ENCODE data around the gene OR6B1. TPM values are rescaled to one million over a fixed set of nuclear protein-coding genes. Genes with fewer than 3 reads are reported as not detected.

OR6B1 gene
- total RNA-seq, 1 donor from 2014 or later: not detected

DNA sequence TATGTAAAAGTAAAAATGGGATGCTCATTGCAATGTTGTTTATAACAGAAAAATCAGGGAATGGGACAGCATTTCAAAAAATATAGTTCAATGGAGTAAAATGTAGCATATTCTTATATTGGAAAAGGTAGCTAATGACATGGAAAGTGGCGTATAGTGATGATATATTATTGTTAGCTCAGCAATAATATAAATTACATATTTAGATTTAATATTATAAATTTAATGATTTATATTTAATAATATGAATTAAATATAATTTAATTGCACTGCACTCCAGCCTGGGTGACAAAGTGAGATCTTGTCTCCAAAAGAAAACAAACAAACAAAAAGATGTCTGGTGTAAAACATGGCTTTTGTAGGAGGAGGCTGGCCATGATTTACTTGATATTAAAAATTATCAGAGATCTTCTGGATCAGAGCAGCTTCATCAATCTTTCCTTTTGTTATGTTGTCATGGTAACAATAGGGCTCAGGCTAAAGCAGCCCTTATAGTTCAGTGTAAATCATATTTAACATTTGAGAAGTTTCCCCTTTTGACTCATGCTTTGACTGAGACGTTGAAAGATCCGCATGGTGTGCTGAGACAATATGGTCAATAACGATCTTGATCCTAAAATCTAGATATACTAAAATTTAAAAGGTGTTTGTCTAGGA is 23.2 kb downstream of the OR6B1 start:
- no peak for DNase-seq
- no peaks in the 10 kb centered on the region for H3K27me3 Mint-ChIP-seq (ENCODE audit: unreplicated experiment)
- no peak overlapping the region for H3K27ac Mint-ChIP-seq (ENCODE audit: unreplicated experiment)
- peaks cover 2% of the 10 kb centered on the region for H3K9me3 Mint-ChIP-seq (ENCODE audit: unreplicated experiment)
- TF ChIP-seq, protein P1, sequence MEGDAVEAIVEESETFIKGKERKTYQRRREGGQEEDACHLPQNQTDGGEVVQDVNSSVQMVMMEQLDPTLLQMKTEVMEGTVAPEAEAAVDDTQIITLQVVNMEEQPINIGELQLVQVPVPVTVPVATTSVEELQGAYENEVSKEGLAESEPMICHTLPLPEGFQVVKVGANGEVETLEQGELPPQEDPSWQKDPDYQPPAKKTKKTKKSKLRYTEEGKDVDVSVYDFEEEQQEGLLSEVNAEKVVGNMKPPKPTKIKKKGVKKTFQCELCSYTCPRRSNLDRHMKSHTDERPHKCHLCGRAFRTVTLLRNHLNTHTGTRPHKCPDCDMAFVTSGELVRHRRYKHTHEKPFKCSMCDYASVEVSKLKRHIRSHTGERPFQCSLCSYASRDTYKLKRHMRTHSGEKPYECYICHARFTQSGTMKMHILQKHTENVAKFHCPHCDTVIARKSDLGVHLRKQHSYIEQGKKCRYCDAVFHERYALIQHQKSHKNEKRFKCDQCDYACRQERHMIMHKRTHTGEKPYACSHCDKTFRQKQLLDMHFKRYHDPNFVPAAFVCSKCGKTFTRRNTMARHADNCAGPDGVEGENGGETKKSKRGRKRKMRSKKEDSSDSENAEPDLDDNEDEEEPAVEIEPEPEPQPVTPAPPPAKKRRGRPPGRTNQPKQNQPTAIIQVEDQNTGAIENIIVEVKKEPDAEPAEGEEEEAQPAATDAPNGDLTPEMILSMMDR (IDR thresholded peaks at IDR 0.05; ENCODE audit: partially characterized antibody, unreplicated experiment): no peak
- no peak overlapping the region for H3K4me3 Mint-ChIP-seq (ENCODE audit: unreplicated experiment)
- H3K36me3 Mint-ChIP-seq (ENCODE audit: unreplicated experiment): no peaks in the 10 kb centered on the region
- H3K4me1 Mint-ChIP-seq (ENCODE audit: low read depth, unreplicated experiment): no peaks in the 10 kb centered on the region

DNA sequence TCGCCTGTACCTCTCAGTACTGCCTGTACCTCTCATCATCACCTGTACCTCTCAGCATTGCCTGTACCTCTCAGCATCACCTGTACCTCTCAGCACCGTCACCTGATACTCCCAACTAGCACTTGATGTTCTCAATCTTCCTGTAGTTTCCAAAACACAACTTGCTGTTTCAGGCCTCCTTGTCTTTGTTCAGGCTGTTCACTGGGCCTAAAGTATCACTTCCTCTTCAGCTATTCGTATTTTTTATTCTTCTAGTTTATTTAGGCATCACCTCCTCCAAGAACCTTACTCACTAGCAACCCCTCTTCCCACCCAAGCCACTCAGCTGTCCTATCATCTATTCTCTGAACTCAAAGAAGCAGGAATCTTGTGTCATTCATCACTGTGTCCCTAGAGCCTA is 24.1 kb downstream of the OR6B1 start:
- DNase-seq: no peak
- Mint-ChIP-seq H3K27ac (ENCODE audit: unreplicated experiment) (no peak overlapping the region), H3K27me3 (ENCODE audit: unreplicated experiment) (no peaks in the 10 kb centered on the region), H3K36me3 (ENCODE audit: unreplicated experiment) (no peaks in the 10 kb centered on the region), H3K4me1 (ENCODE audit: low read depth, unreplicated experiment) (no peaks in the 10 kb centered on the region), H3K9me3 (ENCODE audit: unreplicated experiment) (peaks cover 2% of the 10 kb centered on the region), H3K4me3 (ENCODE audit: unreplicated experiment) (no peak overlapping the region)
- TF ChIP-seq, protein P1 (IDR thresholded peaks at IDR 0.05; ENCODE audit: partially characterized antibody, unreplicated experiment): no peak

DNA sequence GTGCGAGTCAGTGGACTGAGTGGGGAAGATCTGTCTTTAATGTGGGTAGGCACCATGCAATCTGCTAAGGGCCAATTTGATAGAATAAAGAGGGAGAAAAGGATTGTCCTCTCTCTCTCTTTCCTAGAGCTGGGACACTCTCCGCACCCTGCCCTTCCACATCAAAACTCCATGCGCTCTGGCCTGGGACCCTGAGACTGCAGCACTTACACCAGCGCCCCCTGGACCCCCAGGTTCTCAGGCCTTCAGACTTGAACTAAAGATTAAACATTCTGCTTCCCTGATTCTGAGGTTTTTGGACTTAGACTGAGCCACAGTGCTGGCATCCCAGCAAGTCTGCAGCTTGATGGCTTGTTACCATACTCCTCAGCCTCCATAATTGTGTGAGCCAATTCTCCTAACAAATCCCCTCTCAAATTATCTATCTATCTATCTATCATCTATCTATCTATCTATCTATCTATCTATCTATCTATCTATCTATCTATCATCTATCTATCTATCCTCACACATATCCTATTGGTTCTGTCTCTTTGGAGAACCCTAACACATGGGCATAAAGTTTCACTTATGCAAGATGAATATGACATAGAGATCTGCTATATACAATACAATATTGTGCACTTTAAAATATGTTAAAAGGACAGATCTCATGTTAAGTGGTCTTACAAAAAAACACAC is 26.2 kb downstream of the OR6B1 start:
- Mint-ChIP-seq H3K27ac (ENCODE audit: unreplicated experiment) (no peak overlapping the region), H3K4me3 (ENCODE audit: unreplicated experiment) (no peak overlapping the region), H3K36me3 (ENCODE audit: unreplicated experiment) (no peaks in the 10 kb centered on the region), H3K27me3 (ENCODE audit: unreplicated experiment) (no peaks in the 10 kb centered on the region), H3K9me3 (ENCODE audit: unreplicated experiment) (peaks cover 2% of the 10 kb centered on the region), H3K4me1 (ENCODE audit: low read depth, unreplicated experiment) (no peaks in the 10 kb centered on the region)
- no peak for DNase-seq
- TF ChIP-seq, protein P1 (IDR thresholded peaks at IDR 0.05; ENCODE audit: partially characterized antibody, unreplicated experiment): no peak

DNA sequence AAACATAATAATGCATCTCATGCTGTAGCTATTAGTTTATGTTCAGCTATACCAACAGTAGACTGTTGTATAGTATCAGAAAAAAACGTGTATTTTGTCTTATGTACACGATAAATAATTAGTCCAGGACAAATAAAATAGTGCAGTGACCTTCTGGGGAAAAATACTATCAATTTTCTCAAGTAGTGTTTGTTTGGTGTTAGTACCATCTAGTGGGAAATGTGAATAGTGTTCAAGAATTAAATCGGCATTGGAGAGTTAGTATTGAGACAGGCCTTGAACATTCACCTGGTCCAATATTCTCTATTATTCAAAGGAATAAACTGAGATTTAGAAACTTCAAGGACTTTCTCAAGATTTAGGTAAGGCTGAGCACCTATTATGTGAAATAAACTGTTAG is 26.9 kb downstream of the OR6B1 start:
- H3K36me3 Mint-ChIP-seq (ENCODE audit: unreplicated experiment): no peaks in the 10 kb centered on the region
- H3K4me3 Mint-ChIP-seq (ENCODE audit: unreplicated experiment): no peak overlapping the region
- TF ChIP-seq, protein P1 (IDR thresholded peaks at IDR 0.05; ENCODE audit: partially characterized antibody, unreplicated experiment): no peak
- H3K4me1 Mint-ChIP-seq (ENCODE audit: low read depth, unreplicated experiment): no peaks in the 10 kb centered on the region
- DNase-seq: no peak
- peaks cover 2% of the 10 kb centered on the region for H3K9me3 Mint-ChIP-seq (ENCODE audit: unreplicated experiment)
- H3K27ac Mint-ChIP-seq (ENCODE audit: unreplicated experiment): no peak overlapping the region
- no peaks in the 10 kb centered on the region for H3K27me3 Mint-ChIP-seq (ENCODE audit: unreplicated experiment)

DNA sequence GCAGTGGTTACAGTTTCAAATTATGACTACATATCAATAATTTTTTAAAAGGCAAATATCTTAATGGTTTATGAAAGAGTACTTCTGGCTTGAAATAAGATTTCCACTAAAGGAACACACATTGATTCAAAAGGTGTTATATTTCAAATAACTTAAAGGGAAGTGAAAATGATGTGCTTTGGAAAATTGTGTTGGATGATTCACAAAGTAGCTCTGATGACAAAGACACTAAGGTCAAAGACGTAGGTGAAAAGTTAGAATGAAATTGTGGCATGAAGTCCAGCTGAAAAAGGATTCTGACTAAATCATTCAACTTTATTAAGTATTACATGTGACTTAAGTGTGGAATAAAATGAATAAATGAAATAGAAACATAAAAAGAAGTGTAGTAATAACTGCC is 27.9 kb downstream of the OR6B1 start:
- DNase-seq: no peak
- no peaks in the 10 kb centered on the region for H3K36me3 Mint-ChIP-seq (ENCODE audit: unreplicated experiment)
- H3K4me1 Mint-ChIP-seq (ENCODE audit: low read depth, unreplicated experiment): no peaks in the 10 kb centered on the region
- H3K27me3 Mint-ChIP-seq (ENCODE audit: unreplicated experiment): no peaks in the 10 kb centered on the region
- TF ChIP-seq, protein P1 (IDR thresholded peaks at IDR 0.05; ENCODE audit: partially characterized antibody, unreplicated experiment): no peak
- no peak overlapping the region for H3K27ac Mint-ChIP-seq (ENCODE audit: unreplicated experiment)
- no peak overlapping the region for H3K4me3 Mint-ChIP-seq (ENCODE audit: unreplicated experiment)
- H3K9me3 Mint-ChIP-seq (ENCODE audit: unreplicated experiment): no peaks in the 10 kb centered on the region

All from glutamatergic neuron (in vitro differentiated cells).